Glomerular endothelial cell (primary cell): ENCODE measurements around the gene SMIM5. TPM values are rescaled to one million over a fixed set of nuclear protein-coding genes. Genes with fewer than 3 reads are reported as not detected.

ENCODE experiments used
- DNase-seq: peaks from one replicate; pipeline ENCODE4 v3.0.0-alpha.2; 2011; ENCODE audit warnings: low read depth, low spot score; ENCODE audit errors: extremely low read depth
- total RNA-seq: library from RNA; depleted of rRNA; stranded (reverse); fragments of >200 nt; gene quantifications from 2 replicates; pipeline ENCODE4 v1.2.3, GENCODE V29; 2015

Gene SMIM5
- total RNA-seq, 1 donor from 2014 or later = not detected

DNA sequence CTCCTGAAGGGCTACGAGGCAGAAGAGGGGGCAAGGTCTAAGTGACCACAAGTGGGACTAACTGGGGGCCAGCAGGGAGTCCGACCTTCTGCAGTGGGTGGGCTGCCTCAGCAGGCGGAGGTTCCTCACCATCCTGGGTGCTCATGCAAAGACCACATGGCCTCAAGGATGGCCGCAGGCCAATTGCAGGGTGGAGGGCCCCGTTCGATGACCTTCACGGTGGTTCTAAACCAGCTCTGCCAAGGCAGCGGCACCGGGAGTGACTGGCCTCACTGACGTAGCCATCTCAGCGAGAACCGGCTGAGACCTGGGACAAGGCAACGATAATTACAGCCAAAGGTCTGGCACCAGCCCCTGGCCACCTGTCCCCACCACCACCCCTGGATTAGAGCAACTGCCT lies 5.7 kb downstream of the SMIM5 start:
- DNase-seq = no peak

DNA sequence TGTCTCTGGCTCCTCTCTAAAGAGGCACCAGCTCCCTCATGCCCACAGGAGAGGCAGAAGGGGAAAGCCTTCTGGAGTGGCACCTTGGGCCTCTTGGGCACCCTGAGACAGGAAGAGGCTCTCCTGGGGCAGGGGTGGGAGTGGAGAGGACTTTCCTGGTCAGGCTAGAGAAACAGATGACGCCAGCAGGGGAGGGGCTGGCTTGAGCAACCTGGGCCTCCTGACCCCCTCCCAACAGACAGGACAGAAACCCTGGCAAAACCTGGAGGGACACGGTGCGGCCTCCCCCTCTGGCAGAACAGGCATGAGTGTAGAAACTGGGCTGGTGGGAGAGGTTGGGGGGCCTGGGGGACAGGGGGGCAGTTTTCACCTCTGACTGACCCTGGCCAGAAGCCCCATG lies 6.1 kb downstream of the SMIM5 start:
- DNase-seq = no peak

GRCh38 chr17:75639771-75640555 lies 6.7 kb downstream of the SMIM5 start:
- no peak for DNase-seq

DNA sequence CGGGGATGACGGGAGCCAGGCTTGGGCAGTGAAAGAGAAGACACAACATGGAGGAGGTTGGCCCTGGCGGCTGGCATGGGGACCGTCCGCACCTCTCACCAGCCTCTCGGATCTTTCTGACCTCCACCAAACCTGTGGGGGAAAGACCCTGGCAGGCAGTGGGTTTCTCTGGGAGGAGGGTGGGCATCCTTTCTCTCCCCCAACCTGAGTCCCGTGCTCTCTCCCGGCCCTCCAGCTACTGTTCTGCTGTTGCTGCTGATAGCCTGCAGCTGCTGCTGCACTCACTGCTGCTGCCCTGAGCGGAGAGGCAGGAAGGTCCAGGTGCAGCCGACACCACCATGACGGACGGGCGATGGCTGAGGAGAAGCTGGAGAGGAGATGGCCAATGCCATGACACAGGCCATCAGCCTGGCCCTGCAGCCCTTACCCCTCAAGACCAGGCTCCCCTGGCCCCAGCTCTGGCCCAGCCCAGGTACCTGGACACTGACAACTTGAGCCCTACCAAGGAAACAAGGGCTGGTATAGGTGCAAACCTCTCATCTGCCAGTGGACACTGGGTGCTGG lies 7.4 kb downstream of the SMIM5 start:
- no peak for DNase-seq

GRCh38 chr17:75641343-75641742 lies 8.1 kb downstream of the SMIM5 start:
- DNase-seq = no peak

DNA sequence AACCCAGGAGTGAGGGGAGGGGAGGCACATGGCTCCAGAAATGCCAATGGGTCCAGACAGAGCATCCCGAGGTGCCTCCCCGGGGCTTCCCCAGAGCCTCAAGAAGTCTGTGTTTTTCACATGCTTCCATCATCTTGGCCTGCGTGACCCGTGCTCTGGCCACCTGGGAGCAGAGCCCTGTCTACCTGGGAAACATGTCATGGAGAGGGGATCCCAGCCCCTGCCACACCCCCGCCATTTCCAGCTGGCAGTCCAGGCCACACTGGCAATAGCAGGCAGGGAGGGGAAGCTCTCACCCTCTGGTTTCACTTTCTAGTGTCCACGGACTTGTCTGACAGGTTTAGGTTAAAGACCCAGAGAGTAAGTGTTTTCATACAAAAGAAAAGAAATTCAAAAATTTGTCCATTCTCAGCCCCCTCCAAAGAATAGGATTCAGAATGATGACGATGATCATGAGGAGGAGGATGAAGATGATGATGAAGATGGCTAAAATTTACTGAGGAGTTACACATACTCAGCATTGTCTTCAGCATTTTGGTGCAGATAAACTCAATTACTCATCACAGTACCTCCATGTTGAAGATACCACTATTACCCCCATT lies 9.0 kb downstream of the SMIM5 start:
- no peak for DNase-seq

GRCh38 chr17:75642784-75643642 lies 9.8 kb downstream of the SMIM5 start:
- no peak for DNase-seq

DNA sequence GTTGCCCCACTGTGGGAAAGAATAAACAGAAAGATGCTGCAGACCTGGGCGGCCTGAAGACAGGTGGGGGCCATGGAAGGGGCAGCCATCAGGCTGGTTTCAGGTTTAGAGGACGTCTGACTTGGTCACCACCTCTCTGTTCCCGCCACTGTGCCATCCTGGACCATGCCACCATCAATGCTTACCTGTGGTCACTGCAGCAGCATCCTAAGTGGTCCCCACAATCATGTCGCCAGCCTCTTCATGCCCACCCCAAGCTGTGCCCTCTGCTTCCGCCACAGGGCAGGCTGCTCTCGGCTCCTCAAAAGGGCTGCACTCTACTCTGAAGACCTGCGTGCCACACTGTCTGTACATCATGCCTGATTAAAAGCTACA lies 10.4 kb downstream of the SMIM5 start:
- DNase-seq = no peak

- no peak for DNase-seq
Observed at GRCh38 chr17:75645501-75645888, 12.3 kb downstream of the SMIM5 start.

- DNase-seq = peak; percentile 45
Observed at GRCh38 chr17:75645889-75646637, 12.8 kb downstream of the SMIM5 start.

DNA sequence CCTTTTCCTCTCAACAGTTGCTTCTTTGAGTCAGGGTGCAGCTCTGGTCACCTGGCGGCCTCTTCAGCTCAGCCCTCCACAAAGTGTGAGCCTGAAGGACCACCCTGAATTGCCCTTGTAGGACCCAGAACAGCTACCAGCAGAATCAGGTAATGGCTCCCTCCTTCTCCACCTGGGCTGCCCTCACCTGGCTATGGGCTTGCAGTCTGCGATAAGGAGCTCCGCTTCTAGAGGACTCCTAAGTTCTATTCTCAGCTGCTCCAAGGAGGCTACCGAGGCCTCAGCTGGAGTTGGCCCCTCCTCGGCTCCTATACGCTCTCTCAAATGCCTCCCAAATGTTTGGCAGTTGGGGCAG lies 13.4 kb downstream of the SMIM5 start:
- no peak for DNase-seq

GRCh38 chr17:75647061-75647460 lies 13.8 kb downstream of the SMIM5 start:
- DNase-seq = no peak

DNA sequence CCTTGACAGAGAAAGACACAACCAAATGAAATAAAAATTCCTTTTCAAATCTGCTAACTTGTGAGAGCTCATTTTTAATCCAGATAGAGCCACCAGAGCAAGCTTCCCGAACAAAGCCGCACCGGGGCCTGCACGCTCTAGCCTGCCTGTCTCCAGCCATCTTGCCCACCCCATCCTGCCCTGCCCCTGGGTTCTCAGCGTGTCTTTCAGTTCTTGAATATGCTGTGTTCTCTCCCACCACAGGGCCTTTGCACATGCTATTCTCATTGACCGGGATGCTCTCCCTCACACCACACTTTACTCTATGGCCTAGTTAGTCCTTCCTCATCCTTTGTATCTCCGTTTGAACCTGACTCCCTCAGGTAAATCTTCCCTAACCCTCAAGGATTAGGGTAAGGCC lies 14.7 kb downstream of the SMIM5 start:
- DNase-seq = no peak

DNA sequence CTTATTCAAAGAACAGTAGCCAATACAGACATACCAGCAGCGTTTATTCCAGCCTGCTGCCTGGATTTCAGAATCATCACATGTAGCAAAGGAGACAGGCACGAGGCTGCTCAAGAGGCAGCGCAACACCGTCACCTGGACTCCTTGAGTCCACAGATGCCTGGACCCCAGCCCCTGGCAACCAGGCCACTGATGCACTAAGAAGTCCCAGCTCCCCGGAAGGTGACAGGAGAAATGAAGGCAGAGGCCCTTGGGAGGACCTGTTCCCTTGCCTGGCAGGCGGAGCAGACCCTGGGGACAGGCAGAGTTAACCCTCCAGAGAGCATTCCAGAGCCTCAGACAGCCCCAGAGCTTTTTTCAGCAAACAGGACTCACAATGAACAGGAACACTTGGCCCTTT lies 16.5 kb downstream of the SMIM5 start:
- no peak for DNase-seq

DNA sequence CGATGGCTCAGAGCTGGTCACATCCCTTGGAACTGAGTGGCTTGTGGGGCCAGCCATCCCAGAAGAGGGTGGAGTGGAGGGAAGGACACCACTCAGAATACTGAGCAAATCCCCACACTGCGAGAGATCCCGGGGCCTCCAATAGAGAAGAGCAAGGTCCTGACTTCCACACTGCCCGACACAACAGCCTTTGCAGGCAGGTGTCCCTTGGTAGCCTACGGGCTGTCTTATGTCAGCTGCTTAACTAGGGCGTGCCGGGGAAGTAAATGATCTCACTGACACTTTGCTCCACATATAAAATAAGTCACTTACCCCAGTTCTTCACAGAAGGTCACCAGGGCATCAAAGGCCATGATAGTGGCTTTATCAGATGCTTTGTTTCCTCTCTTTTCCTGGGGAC lies 17.6 kb downstream of the SMIM5 start:
- no peak for DNase-seq

GRCh38 chr17:75652341-75652740 lies 19.1 kb downstream of the SMIM5 start:
- no peak for DNase-seq

- DNase-seq = no peak
Observed at GRCh38 chr17:75652934-75653549, 19.8 kb downstream of the SMIM5 start.

DNA sequence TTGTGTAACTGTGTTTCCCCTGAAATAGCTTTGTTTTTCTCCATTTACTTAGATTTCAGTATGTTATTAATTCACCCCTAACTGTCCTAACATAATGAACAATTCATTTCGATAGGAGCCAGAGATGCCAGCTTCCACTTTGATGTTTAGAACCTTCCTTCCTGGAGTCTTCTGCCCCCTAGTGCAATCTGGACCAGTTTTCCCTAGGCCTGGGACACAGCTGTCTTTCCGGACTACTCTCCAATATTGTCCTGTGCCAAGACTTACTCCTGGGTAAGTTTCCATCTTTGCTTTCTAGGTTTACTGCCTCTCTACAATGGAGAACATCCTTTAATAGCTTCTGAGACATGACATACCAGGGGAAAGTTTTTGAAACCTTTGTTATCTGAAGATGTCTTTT lies 20.9 kb downstream of the SMIM5 start:
- DNase-seq = no peak

DNA sequence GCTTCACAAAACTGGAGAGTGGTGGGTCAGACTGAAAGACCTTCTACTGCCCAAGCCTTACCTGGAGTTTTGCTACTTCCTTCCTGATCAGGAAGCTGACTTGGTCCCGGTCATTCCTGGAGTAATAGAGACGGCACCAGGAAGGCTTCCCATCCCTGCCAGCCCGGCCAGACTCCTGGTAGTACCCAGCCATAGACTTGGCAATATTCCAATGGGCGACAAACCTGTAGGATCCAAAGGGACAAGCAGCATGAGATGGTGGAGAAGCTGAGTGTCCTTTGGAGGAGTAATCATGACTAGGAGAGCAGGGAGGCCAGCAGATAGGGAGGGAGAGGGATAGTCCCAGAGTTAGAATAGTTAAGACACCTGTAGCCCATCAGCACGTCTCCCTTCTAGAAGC lies 25.0 kb downstream of the SMIM5 start:
- no peak for DNase-seq

DNA sequence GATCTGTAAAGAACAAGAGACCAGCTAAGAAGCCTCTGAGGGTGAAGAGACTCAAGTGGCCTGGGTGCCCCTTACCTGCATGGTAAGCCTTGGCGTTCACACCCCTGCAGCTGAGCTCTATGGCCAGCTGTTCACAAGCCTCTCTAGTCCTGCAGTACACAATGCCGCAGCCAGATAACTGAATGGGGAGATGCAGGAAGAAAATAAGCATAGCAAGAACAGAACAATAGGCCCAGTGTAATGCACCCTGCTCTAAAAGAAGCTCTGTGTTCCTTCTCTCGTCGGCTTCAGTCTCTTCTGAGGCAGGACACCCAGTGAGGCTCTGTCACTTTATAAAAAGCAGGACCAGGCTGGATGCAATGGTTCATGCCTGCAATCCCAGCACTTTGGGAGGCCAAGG lies 28.3 kb downstream of the SMIM5 start:
- no peak for DNase-seq
